Peyer's patch (tissue), 4 donors: ENCODE results near the gene CNOT1.

Experiments
- POLR2A ChIP-seq, 2 donors: fragments of 450-650 bp; IDR thresholded peaks; one replicate each; pipeline ENCODE4 v1.5.1; 2017; ENCODE audit warnings: antibody characterized with exemption in 2 of 2, mild to moderate bottlenecking in 2 of 2, moderate library complexity in 2 of 2
- TF ChIP-seq, protein P1 (sequence below), 6 experiments: fragments of 450-650 bp in 4 of 6; fragments of 200-600 bp in 2 of 6; sonication (generic) in 1 of 6; IDR thresholded peaks; one replicate each; pipeline ENCODE4 v1.5.1; 2017 to 2019; ENCODE audit warnings: antibody characterized with exemption in 6 of 6, mild to moderate bottlenecking in 3 of 6, moderate library complexity in 1 of 6

- TF ChIP-seq, protein P1, sequence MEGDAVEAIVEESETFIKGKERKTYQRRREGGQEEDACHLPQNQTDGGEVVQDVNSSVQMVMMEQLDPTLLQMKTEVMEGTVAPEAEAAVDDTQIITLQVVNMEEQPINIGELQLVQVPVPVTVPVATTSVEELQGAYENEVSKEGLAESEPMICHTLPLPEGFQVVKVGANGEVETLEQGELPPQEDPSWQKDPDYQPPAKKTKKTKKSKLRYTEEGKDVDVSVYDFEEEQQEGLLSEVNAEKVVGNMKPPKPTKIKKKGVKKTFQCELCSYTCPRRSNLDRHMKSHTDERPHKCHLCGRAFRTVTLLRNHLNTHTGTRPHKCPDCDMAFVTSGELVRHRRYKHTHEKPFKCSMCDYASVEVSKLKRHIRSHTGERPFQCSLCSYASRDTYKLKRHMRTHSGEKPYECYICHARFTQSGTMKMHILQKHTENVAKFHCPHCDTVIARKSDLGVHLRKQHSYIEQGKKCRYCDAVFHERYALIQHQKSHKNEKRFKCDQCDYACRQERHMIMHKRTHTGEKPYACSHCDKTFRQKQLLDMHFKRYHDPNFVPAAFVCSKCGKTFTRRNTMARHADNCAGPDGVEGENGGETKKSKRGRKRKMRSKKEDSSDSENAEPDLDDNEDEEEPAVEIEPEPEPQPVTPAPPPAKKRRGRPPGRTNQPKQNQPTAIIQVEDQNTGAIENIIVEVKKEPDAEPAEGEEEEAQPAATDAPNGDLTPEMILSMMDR (IDR thresholded peaks at IDR 0.05) = no peak
- no peak for TF ChIP-seq POLR2A (IDR thresholded peaks at IDR 0.05)
Observed at GRCh38 chr16:58500430-58501241, 129.0 kb downstream of the CNOT1 start.
